ENCODE results near the gene ZNF229.

GRCh38 chr19:44447916-44448674 lies at the start of gene ZNF229:
- TF ChIP-seq CTCF (IDR thresholded peaks at IDR 0.05) (no peak), POLR2A (IDR thresholded peaks at IDR 0.05) (no peak)
